ENCODE results near the gene FOXJ3.

Gene FOXJ3

DNA sequence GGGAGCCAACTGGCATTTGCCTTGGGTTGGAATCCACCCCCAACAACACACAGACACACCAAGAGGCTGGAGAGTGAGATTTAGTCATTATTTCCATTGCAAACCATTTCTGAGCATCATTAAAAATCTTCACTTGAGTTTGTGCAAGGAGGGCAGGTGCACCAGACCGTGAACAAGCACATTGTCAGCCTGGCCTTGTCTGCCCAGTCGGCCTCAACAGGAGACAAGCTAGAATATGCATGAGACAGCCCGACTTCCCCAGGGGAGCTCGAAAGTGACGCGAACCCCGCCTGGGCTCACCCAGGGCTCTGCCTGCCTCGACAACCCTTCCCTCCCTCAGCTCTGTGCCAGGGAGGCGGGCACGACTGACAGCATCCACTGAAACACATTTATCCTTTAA is 197.3 kb downstream of the FOXJ3 start:
- Histone ChIP-seq H3K9me3 (no peaks in the 10 kb centered on the region), H3K27ac (no peak overlapping the region), H3K4me1 (ENCODE audit: control insufficient read depth in 1 of 2, insufficient read depth in 1 of 2, low read depth in 1 of 2, low read length in 1 of 2) (peaks cover 18 to 19% of the 10 kb centered on the region in 2 experiments), H3K36me3 (no peaks in the 10 kb centered on the region), H3K4me3 (ENCODE audit: low read depth in 1 of 2, low read length in 1 of 2) (no peak overlapping the region), H3K27me3 (no peaks in the 10 kb centered on the region)
- no peak for TF ChIP-seq CTCF (IDR thresholded peaks at IDR 0.05)

GRCh38 chr1:42136466-42136865 is 198.6 kb downstream of the FOXJ3 start:
- Histone ChIP-seq H3K4me1 (ENCODE audit: control insufficient read depth in 1 of 2, insufficient read depth in 1 of 2, low read depth in 1 of 2, low read length in 1 of 2) (peaks cover 18 to 19% of the 10 kb centered on the region in 2 experiments), H3K9me3 (no peaks in the 10 kb centered on the region), H3K27me3 (no peaks in the 10 kb centered on the region), H3K4me3 (ENCODE audit: low read depth in 1 of 2, low read length in 1 of 2) (no peak overlapping the region), H3K36me3 (no peaks in the 10 kb centered on the region), H3K27ac (no peak overlapping the region)
- TF ChIP-seq CTCF (IDR thresholded peaks at IDR 0.05) = no peak

DNA sequence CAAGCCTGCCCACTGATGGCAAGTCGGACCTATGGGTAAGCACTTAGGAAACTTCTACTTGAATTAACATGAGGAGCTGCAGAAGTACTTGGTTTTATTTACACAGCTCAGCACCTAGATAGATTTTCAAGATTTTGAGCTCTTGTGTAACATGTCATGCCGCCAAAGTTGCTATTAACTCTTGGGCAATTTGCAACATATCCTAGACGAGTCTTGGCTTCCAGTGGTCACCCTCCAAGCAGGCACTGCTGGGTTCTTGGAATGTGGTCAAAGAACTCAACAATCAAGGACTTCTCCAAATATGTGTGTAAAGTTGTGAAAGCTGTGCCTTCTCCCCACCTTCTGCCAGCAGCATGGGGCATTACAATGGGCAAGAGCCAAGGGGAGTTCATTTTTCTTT is 199.6 kb downstream of the FOXJ3 start:
- TF ChIP-seq CTCF (IDR thresholded peaks at IDR 0.05) = no peak
- no peak overlapping the region for H3K27ac ChIP-seq
- no peaks in the 10 kb centered on the region for H3K36me3 ChIP-seq
- peaks cover 18 to 19% of the 10 kb centered on the region in 2 experiments for H3K4me1 ChIP-seq (ENCODE audit: control insufficient read depth in 1 of 2, insufficient read depth in 1 of 2, low read depth in 1 of 2, low read length in 1 of 2)
- no peaks in the 10 kb centered on the region for H3K27me3 ChIP-seq
- no peak overlapping the region for H3K4me3 ChIP-seq (ENCODE audit: low read depth in 1 of 2, low read length in 1 of 2)
- H3K9me3 ChIP-seq = no peaks in the 10 kb centered on the region

DNA sequence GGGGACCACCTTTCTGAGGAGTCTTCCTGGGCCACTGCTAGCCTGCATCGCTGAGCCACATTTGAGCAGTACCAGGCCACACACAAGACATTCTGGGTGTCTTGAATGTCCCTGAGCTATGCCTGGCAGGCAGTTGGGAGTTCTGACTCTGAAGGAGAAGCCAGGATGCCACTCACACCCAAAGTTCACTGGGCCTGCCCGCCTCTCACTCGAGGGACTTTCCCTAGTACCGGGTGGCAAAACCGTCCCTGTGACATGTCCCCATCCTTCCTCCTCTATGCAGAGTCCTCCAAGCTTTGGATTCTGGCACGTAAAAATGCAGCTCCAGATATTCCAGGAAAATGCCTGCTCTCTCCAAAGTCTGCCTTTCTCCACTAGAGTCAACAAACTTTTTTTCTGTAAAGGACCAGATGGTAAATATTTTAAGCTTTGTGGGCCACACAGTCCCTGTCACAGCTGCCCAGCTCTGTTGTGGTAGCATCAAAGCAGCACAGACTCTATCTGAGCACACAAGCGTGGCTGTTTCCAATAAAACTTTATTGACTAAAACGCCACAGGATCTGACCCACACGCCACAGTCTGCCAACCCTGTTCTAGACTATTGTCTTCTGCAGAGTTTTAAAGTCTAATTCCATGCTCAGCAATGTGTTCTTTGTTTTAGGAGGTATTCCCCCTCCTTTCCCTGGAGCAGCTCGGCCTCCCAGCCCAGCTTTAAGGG is 201.1 kb downstream of the FOXJ3 start:
- Histone ChIP-seq H3K4me3 (ENCODE audit: low read depth in 1 of 2, low read length in 1 of 2) (no peak overlapping the region), H3K27ac (no peak overlapping the region), H3K9me3 (no peaks in the 10 kb centered on the region), H3K36me3 (no peaks in the 10 kb centered on the region), H3K4me1 (ENCODE audit: control insufficient read depth in 1 of 2, insufficient read depth in 1 of 2, low read depth in 1 of 2, low read length in 1 of 2) (peaks cover 18 to 19% of the 10 kb centered on the region in 2 experiments), H3K27me3 (no peaks in the 10 kb centered on the region)
- TF ChIP-seq CTCF (IDR thresholded peaks at IDR 0.05) = no peak

DNA sequence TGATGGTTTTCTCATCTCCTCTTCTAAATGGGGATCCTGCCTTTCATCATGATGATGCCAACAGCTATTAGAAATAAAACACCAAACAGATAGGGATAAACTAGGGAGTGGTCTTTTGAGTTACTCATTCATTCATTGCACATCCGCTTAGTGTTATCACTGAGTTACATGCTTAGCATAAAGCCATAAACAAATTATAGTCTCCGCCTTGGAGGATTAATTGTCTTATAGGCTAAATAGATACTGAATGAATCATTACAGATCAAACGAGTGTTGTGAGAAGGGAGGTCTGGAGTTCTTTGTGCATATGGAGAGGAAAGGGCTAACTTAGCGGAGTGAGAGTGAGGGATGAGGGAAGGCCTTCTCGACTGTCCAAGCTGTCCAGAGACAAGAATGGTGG is 201.6 kb downstream of the FOXJ3 start:
- H3K27ac ChIP-seq = no peak overlapping the region
- H3K36me3 ChIP-seq = no peaks in the 10 kb centered on the region
- no peak overlapping the region for H3K4me3 ChIP-seq (ENCODE audit: low read depth in 1 of 2, low read length in 1 of 2)
- no peak for TF ChIP-seq CTCF (IDR thresholded peaks at IDR 0.05)
- H3K9me3 ChIP-seq = no peaks in the 10 kb centered on the region
- H3K4me1 ChIP-seq (ENCODE audit: control insufficient read depth in 1 of 2, insufficient read depth in 1 of 2, low read depth in 1 of 2, low read length in 1 of 2) = peaks cover 18 to 19% of the 10 kb centered on the region in 2 experiments
- H3K27me3 ChIP-seq = no peaks in the 10 kb centered on the region

Measured in neutrophil (primary cell).